Chondrocyte (in vitro differentiated cells): ENCODE data around the gene RNF121. TPM values are rescaled to one million over a fixed set of nuclear protein-coding genes. Genes with fewer than 3 reads are reported as not detected.
"Not testable (repeated sequence)": the region's sequence is repeated elsewhere in the genome, so short reads cannot be mapped to it uniquely, and the experiment has no call there.

Experiments used
- DNase-seq: peaks from one replicate; pipeline ENCODE4 v3.0.0; 2021; ENCODE audit warnings: mixed read lengths, low spot score
- H3K27ac Mint-ChIP-seq: one replicate; pipeline ENCODE4 v1.8.0; 2021; ENCODE audit warnings: mild to moderate bottlenecking, moderate library complexity, mixed read lengths; ENCODE audit not compliant: unreplicated experiment
- H3K27me3 Mint-ChIP-seq: 2 replicates; pipeline ENCODE4 v1.8.0; 2021; ENCODE audit warnings: low read depth, mixed read lengths
- H3K36me3 Mint-ChIP-seq: 2 replicates; pipeline ENCODE4 v1.8.0; 2021; ENCODE audit warnings: low read depth, mixed read lengths
- H3K4me1 Mint-ChIP-seq: 2 replicates; pipeline ENCODE4 v1.8.0; 2021; ENCODE audit warnings: low read depth, mild to moderate bottlenecking, mixed read lengths
- H3K4me3 Mint-ChIP-seq: one replicate; pipeline ENCODE4 v1.8.0; 2021; ENCODE audit warnings: mild to moderate bottlenecking, moderate library complexity, mixed read lengths; ENCODE audit not compliant: unreplicated experiment
- H3K9me3 Mint-ChIP-seq: 2 replicates; pipeline ENCODE4 v1.8.0; 2021; ENCODE audit warnings: low read depth, mixed read lengths
- total RNA-seq: library from RNA; stranded (reverse); gene quantifications from 3 replicates; pipeline ENCODE4 v1.2.1, GENCODE V29; 2021
- TF ChIP-seq, protein P1 (sequence below): fragments of 200-600 bp; sonication (generic); IDR thresholded peaks from 2 replicates; pipeline ENCODE4 v1.5.0; 2021; ENCODE audit warnings: antibody characterized with exemption, mild to moderate bottlenecking, moderate library complexity

The RNF121 gene
- total RNA-seq, 1 donor from 2014 or later: 64.2 TPM

DNA sequence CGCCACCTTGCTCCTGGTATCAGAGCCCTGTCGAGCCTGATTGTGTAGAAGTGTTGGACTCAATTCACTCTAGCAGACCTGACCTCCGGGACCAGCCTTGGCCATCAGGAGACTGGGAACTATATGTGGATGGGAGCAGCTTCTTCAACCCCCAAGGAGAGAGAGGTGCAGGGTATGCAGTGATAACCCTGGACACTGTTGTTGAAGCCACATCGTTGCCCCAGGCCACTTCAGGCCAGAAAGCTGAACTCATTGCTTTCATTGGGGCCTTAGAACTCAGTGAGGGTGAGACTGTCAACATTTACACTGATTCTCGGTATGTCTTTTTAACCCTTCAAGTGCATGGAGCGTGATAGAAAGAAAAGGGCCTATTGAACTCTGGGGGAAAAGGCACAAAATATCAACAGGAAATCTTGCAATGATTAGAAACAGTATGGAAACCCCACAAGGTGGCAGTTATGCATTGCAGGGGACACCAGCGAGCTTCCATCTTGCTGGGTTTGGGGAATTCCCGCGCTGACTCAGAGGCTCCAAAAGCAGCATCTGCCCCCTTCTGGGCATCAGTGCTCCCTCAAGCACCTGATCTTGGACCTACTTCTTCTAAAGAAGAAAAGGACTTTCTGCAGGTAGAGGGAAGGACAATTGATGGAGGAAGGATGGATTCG, 17.4 kb upstream of the RNF121 start:
- not testable (repeated sequence) for H3K4me3 Mint-ChIP-seq, H3K27ac Mint-ChIP-seq, H3K27me3 Mint-ChIP-seq, H3K9me3 Mint-ChIP-seq, DNase-seq
- peaks cover 24% of the 10 kb centered on the region for H3K36me3 Mint-ChIP-seq
- TF ChIP-seq, protein P1, sequence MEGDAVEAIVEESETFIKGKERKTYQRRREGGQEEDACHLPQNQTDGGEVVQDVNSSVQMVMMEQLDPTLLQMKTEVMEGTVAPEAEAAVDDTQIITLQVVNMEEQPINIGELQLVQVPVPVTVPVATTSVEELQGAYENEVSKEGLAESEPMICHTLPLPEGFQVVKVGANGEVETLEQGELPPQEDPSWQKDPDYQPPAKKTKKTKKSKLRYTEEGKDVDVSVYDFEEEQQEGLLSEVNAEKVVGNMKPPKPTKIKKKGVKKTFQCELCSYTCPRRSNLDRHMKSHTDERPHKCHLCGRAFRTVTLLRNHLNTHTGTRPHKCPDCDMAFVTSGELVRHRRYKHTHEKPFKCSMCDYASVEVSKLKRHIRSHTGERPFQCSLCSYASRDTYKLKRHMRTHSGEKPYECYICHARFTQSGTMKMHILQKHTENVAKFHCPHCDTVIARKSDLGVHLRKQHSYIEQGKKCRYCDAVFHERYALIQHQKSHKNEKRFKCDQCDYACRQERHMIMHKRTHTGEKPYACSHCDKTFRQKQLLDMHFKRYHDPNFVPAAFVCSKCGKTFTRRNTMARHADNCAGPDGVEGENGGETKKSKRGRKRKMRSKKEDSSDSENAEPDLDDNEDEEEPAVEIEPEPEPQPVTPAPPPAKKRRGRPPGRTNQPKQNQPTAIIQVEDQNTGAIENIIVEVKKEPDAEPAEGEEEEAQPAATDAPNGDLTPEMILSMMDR: peak; percentile 25
- peaks cover 14% of the 10 kb centered on the region for H3K4me1 Mint-ChIP-seq

- DNase-seq, H3K4me3 Mint-ChIP-seq, H3K27ac Mint-ChIP-seq, H3K9me3 Mint-ChIP-seq, H3K27me3 Mint-ChIP-seq: not testable (repeated sequence)
- H3K4me1 Mint-ChIP-seq: peaks cover 14% of the 10 kb centered on the region
- peaks cover 26% of the 10 kb centered on the region for H3K36me3 Mint-ChIP-seq
Measured at GRCh38 chr11:71911986-71912340, 16.9 kb upstream of the RNF121 start.

DNA sequence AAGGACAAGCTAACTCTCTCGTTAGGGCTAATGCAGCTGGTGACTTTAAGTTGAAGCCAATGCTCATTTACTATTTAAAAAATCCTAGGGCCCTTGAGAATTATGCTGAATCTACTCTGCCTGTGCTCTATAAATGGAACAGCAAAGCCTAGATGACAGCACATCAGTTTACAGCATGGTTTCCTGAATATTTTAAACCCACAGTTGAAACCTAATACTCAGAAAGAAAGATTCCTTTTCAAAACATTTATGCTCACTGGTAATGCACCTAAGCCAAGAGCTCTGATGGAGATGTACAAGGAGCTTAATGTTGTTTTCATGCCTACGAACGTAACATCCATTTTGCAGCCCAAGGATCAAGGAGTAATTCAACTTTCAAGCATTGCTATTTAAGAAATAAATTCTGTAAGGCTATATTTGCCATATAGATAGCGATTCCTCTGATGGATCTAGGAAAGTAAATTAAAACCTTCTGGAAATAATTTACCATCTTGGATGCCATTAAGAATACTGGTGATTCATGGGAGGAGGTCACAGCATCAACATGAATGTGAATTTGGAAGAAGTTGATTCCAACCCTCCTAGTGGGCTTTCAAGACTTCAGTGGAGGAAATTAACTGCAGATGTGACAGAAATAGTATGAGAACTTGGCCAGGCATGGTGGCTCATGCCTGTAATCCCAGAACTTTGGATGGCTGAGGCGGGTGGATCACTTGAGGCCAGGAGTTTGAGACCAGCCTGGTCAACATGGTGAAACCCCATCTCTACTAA, 14.9 kb upstream of the RNF121 start:
- Mint-ChIP-seq H3K9me3 (no peaks in the 10 kb centered on the region), H3K4me3 (no peak overlapping the region), H3K4me1 (peaks cover 14% of the 10 kb centered on the region), H3K27ac (peak overlapping the region; percentile 51), H3K36me3 (peaks cover 31% of the 10 kb centered on the region), H3K27me3 (no peaks in the 10 kb centered on the region)
- DNase-seq: no peak
- TF ChIP-seq, protein P1: no peak

DNA sequence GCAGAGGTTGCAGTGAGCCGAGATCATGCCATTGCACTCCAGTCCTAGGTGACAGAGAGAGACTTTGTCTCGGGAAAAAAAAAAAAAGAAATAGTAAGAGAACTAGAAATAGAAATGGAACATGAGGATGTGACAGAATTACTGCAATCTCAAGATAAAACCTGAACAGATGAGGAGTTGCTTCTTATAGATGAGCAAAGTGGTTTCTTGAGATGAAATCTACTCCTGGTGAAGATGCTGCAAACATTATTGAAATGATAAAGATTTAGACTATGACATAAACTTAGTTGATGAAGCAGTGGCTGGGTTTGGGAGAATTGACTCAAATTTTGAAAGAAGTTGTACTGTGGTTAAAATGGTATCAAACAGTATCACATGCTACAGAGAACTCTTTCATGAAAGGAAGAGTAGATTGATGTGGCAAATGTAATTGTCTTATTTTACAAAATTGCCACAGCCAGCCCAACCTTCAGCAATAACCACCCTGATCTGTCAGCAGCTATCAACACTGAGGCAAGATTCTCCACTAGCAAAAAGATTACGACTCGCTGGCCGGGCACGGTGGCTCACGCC, 14.1 kb upstream of the RNF121 start:
- Mint-ChIP-seq H3K36me3 (peaks cover 31% of the 10 kb centered on the region), H3K9me3 (no peaks in the 10 kb centered on the region), H3K27ac (no peak overlapping the region), H3K4me3 (no peak overlapping the region), H3K27me3 (no peaks in the 10 kb centered on the region), H3K4me1 (peaks cover 12% of the 10 kb centered on the region)
- TF ChIP-seq, protein P1: no peak
- no peak for DNase-seq

GRCh38 chr11:71917646-71918140, 11.2 kb upstream of the RNF121 start:
- H3K27me3 Mint-ChIP-seq: no peaks in the 10 kb centered on the region
- H3K9me3 Mint-ChIP-seq: no peaks in the 10 kb centered on the region

More at GRCh38 chr11:71917646-71918140, 11.2 kb upstream of the RNF121 start:
- TF ChIP-seq, protein P1: no peak
- H3K4me1 Mint-ChIP-seq: peaks cover 12% of the 10 kb centered on the region
- peaks cover 23% of the 10 kb centered on the region for H3K36me3 Mint-ChIP-seq
- H3K27ac Mint-ChIP-seq: no peak overlapping the region
- H3K4me3 Mint-ChIP-seq: no peak overlapping the region
- no peak for DNase-seq
